Suppressor macrophage (primary cell): ENCODE data around the gene HPCAL4.

Source experiments
- DNase-seq, 4 experiments: peaks; one replicate each; pipeline ENCODE4 v3.0.0-alpha.2; 2020 to 2022

HPCAL4 gene

GRCh38 chr1:39700348-39700747, 9.1 kb upstream of the HPCAL4 start:
- DNase-seq: no peak

GRCh38 chr1:39699419-39699818, 8.2 kb upstream of the HPCAL4 start:
- no peak for DNase-seq

GRCh38 chr1:39698568-39698967, 7.3 kb upstream of the HPCAL4 start:
- no peak for DNase-seq

GRCh38 chr1:39696448-39696847, 5.2 kb upstream of the HPCAL4 start:
- no peak for DNase-seq

GRCh38 chr1:39695016-39695415, 3.8 kb upstream of the HPCAL4 start:
- DNase-seq: peak in 3 of 4 experiments; percentile 30 to 47 (median 34)

- no peak for DNase-seq
Measured at GRCh38 chr1:39694026-39694425, 2.8 kb upstream of the HPCAL4 start.

GRCh38 chr1:39692152-39693074, 1.2 kb upstream of the HPCAL4 start:
- DNase-seq: peak in 1 of 4 experiments; percentile 16

GRCh38 chr1:39690794-39691382, 345 bp downstream of the HPCAL4 start:
- DNase-seq: no peak

- no peak for DNase-seq
Measured at GRCh38 chr1:39690225-39690624, 1.0 kb downstream of the HPCAL4 start.

GRCh38 chr1:39689635-39690034, 1.6 kb downstream of the HPCAL4 start:
- DNase-seq: no peak

- DNase-seq: no peak
Measured at GRCh38 chr1:39689214-39689613, 2.0 kb downstream of the HPCAL4 start.

- DNase-seq: no peak
Measured at GRCh38 chr1:39688706-39689105, 2.5 kb downstream of the HPCAL4 start.

GRCh38 chr1:39687243-39687642, 4.0 kb downstream of the HPCAL4 start:
- no peak for DNase-seq

GRCh38 chr1:39685071-39685470, 6.2 kb downstream of the HPCAL4 start:
- DNase-seq: no peak

- DNase-seq: no peak
Measured at GRCh38 chr1:39684313-39684664, 6.9 kb downstream of the HPCAL4 start.

GRCh38 chr1:39683591-39684312, 7.5 kb downstream of the HPCAL4 start:
- DNase-seq: no peak

GRCh38 chr1:39681999-39682398, 9.2 kb downstream of the HPCAL4 start:
- no peak for DNase-seq

- no peak for DNase-seq
Measured at GRCh38 chr1:39681294-39681693, 9.9 kb downstream of the HPCAL4 start.

- DNase-seq: no peak
Measured at GRCh38 chr1:39680751-39681150, 10.5 kb downstream of the HPCAL4 start.

GRCh38 chr1:39679821-39680220, 11.4 kb downstream of the HPCAL4 start:
- DNase-seq: no peak

- no peak for DNase-seq
Measured at GRCh38 chr1:39678889-39679288, 12.3 kb downstream of the HPCAL4 start.

GRCh38 chr1:39677645-39678044, 13.6 kb downstream of the HPCAL4 start:
- DNase-seq: no peak

- peak in 3 of 4 experiments; percentile 28 to 60 (median 44) for DNase-seq
Measured at GRCh38 chr1:39676948-39677548, 14.2 kb downstream of the HPCAL4 start.
